Spleen (tissue), 7 donors: Measurements from ENCODE around the gene EDDM3A.

Experiments
- POLR2A ChIP-seq, 3 donors: fragments of 450-650 bp; IDR thresholded peaks; one replicate each; pipeline ENCODE4 v1.5.1; 2017; ENCODE audit warnings: antibody characterized with exemption in 3 of 3, mild to moderate bottlenecking in 1 of 3
- POLR2AphosphoS5 ChIP-seq, 3 donors: sonication (generic); formaldehyde crosslinking; IDR thresholded peaks; one replicate each; pipeline ENCODE4 v1.5.1; 2017; ENCODE audit warnings: antibody characterized with exemption in 3 of 3
- TF ChIP-seq, protein P1 (sequence below), 11 experiments: fragments of 200-600 bp in 7 of 11; fragments of 450-650 bp in 4 of 11; sonication (generic) in 4 of 11; IDR thresholded peaks in 8 of 11; conservative IDR thresholded peaks in 3 of 11; 1 replicate in 7 of 11; 2 replicates in 4 of 11; pipeline versions ENCODE4 v1.4.0 to v1.8.0; 2016 to 2021; ENCODE audit warnings: antibody characterized with exemption in 11 of 11, inconsistent platforms in 4 of 11, mild to moderate bottlenecking in 1 of 11
- donor health status: DM: no; HTN: no; CAD: no; lungs with moderate emphysema.
- donor health status: DM: no; HTN: no; CAD: no.
- donor health status: DM: no; HTN: no; CAD: no.

DNA sequence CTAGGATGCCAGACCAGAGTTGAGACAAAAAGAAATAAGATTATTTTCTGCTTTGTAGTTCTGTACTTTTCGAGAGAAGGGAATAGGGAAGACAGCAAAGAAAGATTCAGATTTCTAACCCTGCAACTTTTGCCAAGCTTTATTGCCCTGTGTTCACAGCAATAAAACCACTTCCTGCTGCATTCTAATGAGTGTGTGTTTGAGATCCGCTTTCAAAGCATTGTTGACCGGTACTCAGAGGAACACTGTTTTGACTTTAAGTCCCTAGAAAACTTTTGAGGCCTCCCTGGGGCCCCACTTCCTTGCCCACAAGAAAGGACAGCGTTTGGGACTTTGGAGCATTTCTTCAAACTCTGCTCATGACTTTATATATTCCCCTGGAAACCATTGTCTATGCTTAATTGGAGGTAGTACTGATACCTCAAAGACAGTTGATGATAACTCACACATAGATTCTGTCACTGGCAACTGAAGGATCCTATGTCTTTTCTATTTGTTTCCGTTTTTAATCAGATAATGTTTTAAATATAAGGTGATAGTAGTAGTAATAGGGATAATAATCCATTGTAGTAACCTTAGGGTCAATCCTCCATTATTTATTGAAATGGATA, 36.7 kb downstream of the EDDM3A start:
- TF ChIP-seq POLR2A (IDR thresholded peaks at IDR 0.05) = peak in 1 of 3 donors; percentile 31
- TF ChIP-seq, protein P1, sequence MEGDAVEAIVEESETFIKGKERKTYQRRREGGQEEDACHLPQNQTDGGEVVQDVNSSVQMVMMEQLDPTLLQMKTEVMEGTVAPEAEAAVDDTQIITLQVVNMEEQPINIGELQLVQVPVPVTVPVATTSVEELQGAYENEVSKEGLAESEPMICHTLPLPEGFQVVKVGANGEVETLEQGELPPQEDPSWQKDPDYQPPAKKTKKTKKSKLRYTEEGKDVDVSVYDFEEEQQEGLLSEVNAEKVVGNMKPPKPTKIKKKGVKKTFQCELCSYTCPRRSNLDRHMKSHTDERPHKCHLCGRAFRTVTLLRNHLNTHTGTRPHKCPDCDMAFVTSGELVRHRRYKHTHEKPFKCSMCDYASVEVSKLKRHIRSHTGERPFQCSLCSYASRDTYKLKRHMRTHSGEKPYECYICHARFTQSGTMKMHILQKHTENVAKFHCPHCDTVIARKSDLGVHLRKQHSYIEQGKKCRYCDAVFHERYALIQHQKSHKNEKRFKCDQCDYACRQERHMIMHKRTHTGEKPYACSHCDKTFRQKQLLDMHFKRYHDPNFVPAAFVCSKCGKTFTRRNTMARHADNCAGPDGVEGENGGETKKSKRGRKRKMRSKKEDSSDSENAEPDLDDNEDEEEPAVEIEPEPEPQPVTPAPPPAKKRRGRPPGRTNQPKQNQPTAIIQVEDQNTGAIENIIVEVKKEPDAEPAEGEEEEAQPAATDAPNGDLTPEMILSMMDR (IDR thresholded peaks at IDR 0.05 in 8 of 11, conservative IDR thresholded peaks at IDR 0.05 in 3 of 11) = peak in 1 of 11 experiments; percentile 4
- TF ChIP-seq POLR2AphosphoS5 (IDR thresholded peaks at IDR 0.05) = peak in 1 of 3 donors; percentile 71
